Measurements from ENCODE around the gene ITK. TPM values are rescaled to one million over a fixed set of nuclear protein-coding genes. Genes with fewer than 3 reads are reported as not detected.

Gene ITK
- total RNA-seq, 1 experiment from 2014 or later, result not detected

DNA sequence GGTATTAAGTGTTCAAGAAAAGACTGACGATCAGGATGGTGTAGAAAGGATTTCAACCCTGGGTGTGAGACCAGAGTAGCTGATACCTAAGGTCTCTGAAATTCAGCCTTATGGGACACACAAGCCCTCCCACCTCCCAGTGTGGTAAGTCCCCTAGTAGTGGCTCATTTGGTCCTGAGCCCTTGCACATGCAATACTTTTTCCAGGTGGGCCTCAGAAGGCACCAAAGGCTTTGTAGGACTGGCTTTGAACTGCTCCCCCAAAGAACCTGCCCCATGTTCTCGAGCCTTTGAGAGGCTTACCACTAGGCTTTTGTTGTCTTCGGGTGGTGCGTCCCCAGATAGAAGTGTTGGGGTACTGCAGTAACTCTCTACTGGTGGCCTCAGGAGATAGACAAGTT, 15.4 kb upstream of the ITK start:
- POLR2A ChIA-PET, result no interaction called here
- Mint-ChIP-seq H3K27me3 (ENCODE audit: insufficient read depth, unreplicated experiment) (peaks cover 16% of the 10 kb centered on the region), H3K36me3 (ENCODE audit: insufficient read depth, unreplicated experiment) (no peaks in the 10 kb centered on the region), H3K9me3 (ENCODE audit: unreplicated experiment) (peaks cover under 1% of the 10 kb centered on the region), H3K4me1 (ENCODE audit: low read depth, unreplicated experiment) (no peaks in the 10 kb centered on the region), H3K27ac (ENCODE audit: unreplicated experiment) (no peak overlapping the region), H3K4me3 (ENCODE audit: unreplicated experiment) (no peak overlapping the region)
- Histone ChIP-seq H3K36me3 (ENCODE audit: control insufficient read depth, insufficient read depth, low read length) (no peaks in the 10 kb centered on the region), H3K4me1 (no peaks in the 10 kb centered on the region), H3K9me3 (no peaks in the 10 kb centered on the region), H3K4me3 (ENCODE audit: low read depth, low read length) (no peak overlapping the region), H3K27me3 (replicated peaks; ENCODE audit: control insufficient read depth, insufficient read depth, low read length) (peaks cover 2% of the 10 kb centered on the region; the same call in 1 of the 2 replicates)
- CTCF ChIA-PET, result no interaction called here
- TF ChIP-seq, protein P1, sequence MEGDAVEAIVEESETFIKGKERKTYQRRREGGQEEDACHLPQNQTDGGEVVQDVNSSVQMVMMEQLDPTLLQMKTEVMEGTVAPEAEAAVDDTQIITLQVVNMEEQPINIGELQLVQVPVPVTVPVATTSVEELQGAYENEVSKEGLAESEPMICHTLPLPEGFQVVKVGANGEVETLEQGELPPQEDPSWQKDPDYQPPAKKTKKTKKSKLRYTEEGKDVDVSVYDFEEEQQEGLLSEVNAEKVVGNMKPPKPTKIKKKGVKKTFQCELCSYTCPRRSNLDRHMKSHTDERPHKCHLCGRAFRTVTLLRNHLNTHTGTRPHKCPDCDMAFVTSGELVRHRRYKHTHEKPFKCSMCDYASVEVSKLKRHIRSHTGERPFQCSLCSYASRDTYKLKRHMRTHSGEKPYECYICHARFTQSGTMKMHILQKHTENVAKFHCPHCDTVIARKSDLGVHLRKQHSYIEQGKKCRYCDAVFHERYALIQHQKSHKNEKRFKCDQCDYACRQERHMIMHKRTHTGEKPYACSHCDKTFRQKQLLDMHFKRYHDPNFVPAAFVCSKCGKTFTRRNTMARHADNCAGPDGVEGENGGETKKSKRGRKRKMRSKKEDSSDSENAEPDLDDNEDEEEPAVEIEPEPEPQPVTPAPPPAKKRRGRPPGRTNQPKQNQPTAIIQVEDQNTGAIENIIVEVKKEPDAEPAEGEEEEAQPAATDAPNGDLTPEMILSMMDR (IDR thresholded peaks at IDR 0.05; ENCODE audit: insufficient read depth in 1 of 2, low read depth in 1 of 2, low read length in 1 of 2, severe bottlenecking in 1 of 2, unreplicated experiment in 1 of 2), result no peak
- DNase-seq, result no peak
- BruUV-seq (replicated peaks), result no TSS peak
- intact Hi-C loops (cut with micrococcal nuclease; ENCODE audit: unreplicated experiment), result no loop called here

- ChIA-PET POLR2A (no interaction called here), CTCF (no interaction called here)
- peaks cover 5% of the 10 kb centered on the region for H3K9me3 Mint-ChIP-seq (ENCODE audit: unreplicated experiment)
Measured at GRCh38 chr5:157165668-157166067, 15.0 kb upstream of the ITK start.

DNA sequence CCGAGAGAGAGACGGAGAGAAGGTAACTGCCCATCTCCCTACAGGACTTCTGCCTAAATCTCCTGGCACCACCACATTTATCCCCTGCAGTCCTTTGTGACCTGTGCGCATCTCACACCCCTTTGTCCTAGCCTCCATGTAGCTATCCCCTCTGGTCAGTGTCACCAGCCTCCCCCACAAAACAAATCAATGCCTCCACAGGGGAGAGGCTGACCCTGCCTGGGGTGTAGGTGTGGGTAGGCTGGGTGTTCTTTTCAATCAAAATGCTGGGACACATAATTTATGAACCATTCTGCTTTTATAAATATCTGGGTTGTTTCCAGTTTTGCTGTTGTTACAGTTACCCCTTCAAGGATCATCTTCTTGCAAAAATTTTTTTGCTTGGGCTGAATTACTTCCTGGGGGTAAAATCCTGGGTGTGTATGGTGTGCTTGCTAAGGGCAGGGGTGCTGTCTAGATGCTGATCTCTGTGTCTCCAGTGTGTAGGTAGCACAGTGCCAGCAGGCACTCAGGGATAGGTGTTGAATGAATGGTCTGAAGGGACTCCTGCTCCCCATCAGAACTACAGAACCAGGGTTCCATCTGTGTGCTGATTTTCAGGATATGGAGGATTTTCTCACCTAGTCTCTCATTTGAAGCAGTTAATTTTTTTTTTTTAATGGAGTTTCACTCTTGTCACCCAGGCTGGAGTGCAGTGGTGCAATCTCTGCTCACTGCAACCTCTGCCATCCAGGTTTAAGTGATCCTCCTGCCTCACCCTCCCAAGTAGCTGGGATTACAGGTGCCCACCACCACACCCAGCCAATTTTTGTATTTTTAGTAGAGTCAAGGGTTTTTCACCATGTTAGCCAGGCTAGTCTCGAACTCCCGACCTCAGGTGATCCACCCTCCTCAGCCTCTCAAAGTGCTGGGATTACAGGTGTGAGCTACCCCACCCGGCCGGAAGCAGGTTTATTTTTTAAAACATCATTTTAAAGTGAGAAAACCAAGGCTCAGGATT, 14.1 kb upstream of the ITK start, which contains the start of gene GARIN3:
TSS of gene GARIN3 (minus strand) at position 51 of the 1,000 bp plus-strand sequence. CDS start 96 bp downstream, outside the sequence.
- H3K27ac Mint-ChIP-seq (ENCODE audit: unreplicated experiment), result no peak within 1 kb of the TSS

More at GRCh38 chr5:157165668-157166067, 15.0 kb upstream of the ITK start:
- H3K27me3 ChIP-seq (replicated peaks; ENCODE audit: control insufficient read depth, insufficient read depth, low read length), result peaks cover 2% of the 10 kb centered on the region; the same call in 1 of the 2 replicates
- no TSS peak for BruUV-seq (replicated peaks)
- TF ChIP-seq, protein P1 (IDR thresholded peaks at IDR 0.05; ENCODE audit: insufficient read depth in 1 of 2, low read depth in 1 of 2, low read length in 1 of 2, severe bottlenecking in 1 of 2, unreplicated experiment in 1 of 2), result no peak
- H3K4me3 ChIP-seq (ENCODE audit: low read depth, low read length), result no peak overlapping the region
- H3K27me3 Mint-ChIP-seq (ENCODE audit: insufficient read depth, unreplicated experiment), result peaks cover 16% of the 10 kb centered on the region
- H3K27ac Mint-ChIP-seq (ENCODE audit: unreplicated experiment), result no peak overlapping the region
- H3K4me1 ChIP-seq, result no peaks in the 10 kb centered on the region
- no peak for DNase-seq
- intact Hi-C loops (cut with micrococcal nuclease; ENCODE audit: unreplicated experiment), result no loop called here
- no peaks in the 10 kb centered on the region for H3K36me3 Mint-ChIP-seq (ENCODE audit: insufficient read depth, unreplicated experiment)
- no peaks in the 10 kb centered on the region for H3K4me1 Mint-ChIP-seq (ENCODE audit: low read depth, unreplicated experiment)
- H3K9me3 ChIP-seq, result no peaks in the 10 kb centered on the region
- no peaks in the 10 kb centered on the region for H3K36me3 ChIP-seq (ENCODE audit: control insufficient read depth, insufficient read depth, low read length)
- H3K4me3 Mint-ChIP-seq (ENCODE audit: unreplicated experiment), result no peak overlapping the region

More for the DNA sequence above, 14.1 kb upstream of the ITK start, which contains the start of gene GARIN3:
- Histone ChIP-seq H3K4me1 (no peaks in the 10 kb centered on the region), H3K4me3 (ENCODE audit: low read depth, low read length) (no peak within 1 kb of the TSS), H3K9me3 (no peaks in the 10 kb centered on the region), H3K36me3 (ENCODE audit: control insufficient read depth, insufficient read depth, low read length) (no peaks in the 10 kb centered on the region), H3K27me3 (replicated peaks; ENCODE audit: control insufficient read depth, insufficient read depth, low read length) (peaks cover 2% of the 10 kb centered on the region; the same call in 1 of the 2 replicates)
- intact Hi-C loops (cut with micrococcal nuclease; ENCODE audit: unreplicated experiment), result no loop called here
- no peak for DNase-seq
- no peak within 1 kb of the TSS for H3K4me3 Mint-ChIP-seq (ENCODE audit: unreplicated experiment)
- peaks cover 16% of the 10 kb centered on the region for H3K27me3 Mint-ChIP-seq (ENCODE audit: insufficient read depth, unreplicated experiment)
- ChIA-PET POLR2A (no interaction called here), CTCF (no interaction called here)
- no peaks in the 10 kb centered on the region for H3K4me1 Mint-ChIP-seq (ENCODE audit: low read depth, unreplicated experiment)
- no peaks in the 10 kb centered on the region for H3K36me3 Mint-ChIP-seq (ENCODE audit: insufficient read depth, unreplicated experiment)
- H3K9me3 Mint-ChIP-seq (ENCODE audit: unreplicated experiment), result peaks cover 14% of the 10 kb centered on the region
- no TSS peak for BruUV-seq (replicated peaks)
- TF ChIP-seq, protein P1 (IDR thresholded peaks at IDR 0.05; ENCODE audit: insufficient read depth in 1 of 2, low read depth in 1 of 2, low read length in 1 of 2, severe bottlenecking in 1 of 2, unreplicated experiment in 1 of 2), result no peak
